GF-D8 (cell line): ENCODE measurements around the gene LGR6.

Experiments used
- DNase-seq: peaks from one replicate; lab custom pipeline; 2025; lab: John Stamatoyannopoulos, UW

LGR6 gene

GRCh38 chr1:202291961-202292712 is 98.5 kb downstream of the LGR6 start:
- no peak for DNase-seq

GRCh38 chr1:202292773-202293172 is 99.2 kb downstream of the LGR6 start:
- DNase-seq: no peak

- DNase-seq: no peak
These were observed 100.0 kb downstream of the LGR6 start for GRCh38 chr1:202293569-202293968.

- no peak for DNase-seq
These were observed 108.6 kb downstream of the LGR6 start for GRCh38 chr1:202302166-202302565.

GRCh38 chr1:202304375-202304774 is 110.8 kb downstream of the LGR6 start:
- no peak for DNase-seq

- no peak for DNase-seq
These were observed 111.6 kb downstream of the LGR6 start for GRCh38 chr1:202305168-202305567.

GRCh38 chr1:202306535-202307345 is 113.1 kb downstream of the LGR6 start:
- no peak for DNase-seq

- DNase-seq: no peak
These were observed 116.6 kb downstream of the LGR6 start for GRCh38 chr1:202310071-202310725.

GRCh38 chr1:202310746-202311145 is 117.1 kb downstream of the LGR6 start:
- no peak for DNase-seq

GRCh38 chr1:202311875-202312635 is 118.5 kb downstream of the LGR6 start:
- DNase-seq: no peak

- DNase-seq: peak; percentile 10
These were observed 122.1 kb downstream of the LGR6 start for GRCh38 chr1:202315576-202316168.

GRCh38 chr1:202316186-202316585 is 122.6 kb downstream of the LGR6 start:
- no peak for DNase-seq

- no peak for DNase-seq
These were observed 124.6 kb downstream of the LGR6 start for GRCh38 chr1:202317941-202318925.

- DNase-seq: no peak
These were observed 125.9 kb downstream of the LGR6 start for GRCh38 chr1:202319381-202320080.

GRCh38 chr1:202320081-202320405 is 126.4 kb downstream of the LGR6 start:
- no peak for DNase-seq

GRCh38 chr1:202323731-202324130 is 130.1 kb downstream of the LGR6 start:
- DNase-seq: no peak

GRCh38 chr1:202324646-202325045 is 131.0 kb downstream of the LGR6 start:
- no peak for DNase-seq

- no peak for DNase-seq
These were observed 136.3 kb downstream of the LGR6 start for GRCh38 chr1:202329891-202330290.

- DNase-seq: no peak
These were observed 140.3 kb downstream of the LGR6 start for GRCh38 chr1:202333861-202334260.
